PFSK-1 (cell line): ENCODE results near the gene MEGF11.

Experiments used
- FOXP2 ChIP-seq: optimal IDR thresholded peaks from 2 replicates; pipeline ENCODE3; 2011; ENCODE audit warnings: borderline replicate concordance, control low read depth, inconsistent platforms; ENCODE audit not compliant: insufficient read depth; ENCODE audit errors: extremely low read length, extremely low read depth
- POLR2AphosphoS5 ChIP-seq: IDR thresholded peaks from 2 replicates; pipeline ENCODE4 v1.6.1; 2012; ENCODE audit warnings: low read depth, mild to moderate bottlenecking, control low read depth, low read length, moderate library complexity
- SIN3A ChIP-seq: IDR thresholded peaks from 2 replicates; pipeline ENCODE4 v1.6.1; 2012; ENCODE audit warnings: mild to moderate bottlenecking, low read length, moderate library complexity, borderline replicate concordance; ENCODE audit not compliant: insufficient read depth
- TAF1 ChIP-seq: IDR thresholded peaks from 2 replicates; pipeline ENCODE4 v1.6.1; 2012; ENCODE audit warnings: low read length, control low read depth, borderline replicate concordance; ENCODE audit not compliant: insufficient read depth
- TF ChIP-seq, protein P1 (sequence below), 2 experiments: IDR thresholded peaks; 2 replicates each; pipeline versions ENCODE4 v1.6.1 to v1.8.0; 2011 to 2012; ENCODE audit warnings: low read depth in 2 of 2, low read length in 2 of 2, control low read depth in 1 of 2, inconsistent platforms in 1 of 2, mild to moderate bottlenecking in 1 of 2, moderate library complexity in 1 of 2; ENCODE audit not compliant: insufficient read depth in 1 of 2

MEGF11 gene

DNA sequence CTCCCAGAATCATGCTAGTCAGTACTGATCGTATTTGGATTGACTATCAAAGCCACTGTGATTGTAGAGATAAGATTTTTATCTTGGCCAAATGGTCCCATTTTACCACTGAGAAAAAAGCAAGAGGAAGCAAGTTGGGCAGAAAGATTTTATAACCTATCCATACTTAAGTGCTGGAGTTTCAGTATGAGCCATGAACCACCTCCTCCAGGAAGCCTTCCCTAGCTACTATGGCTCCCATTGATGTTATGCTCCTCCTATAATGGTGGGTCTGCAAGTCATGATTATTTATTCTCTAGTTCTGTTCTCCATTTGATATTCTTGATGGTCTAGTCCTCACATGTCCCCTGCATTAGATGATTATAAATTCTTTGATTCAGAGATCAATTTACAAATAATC is 6.6 kb downstream of the MEGF11 start:
- TF ChIP-seq TAF1 (no peak), POLR2AphosphoS5 (no peak), SIN3A (no peak), FOXP2 (no peak)
- TF ChIP-seq, protein P1, sequence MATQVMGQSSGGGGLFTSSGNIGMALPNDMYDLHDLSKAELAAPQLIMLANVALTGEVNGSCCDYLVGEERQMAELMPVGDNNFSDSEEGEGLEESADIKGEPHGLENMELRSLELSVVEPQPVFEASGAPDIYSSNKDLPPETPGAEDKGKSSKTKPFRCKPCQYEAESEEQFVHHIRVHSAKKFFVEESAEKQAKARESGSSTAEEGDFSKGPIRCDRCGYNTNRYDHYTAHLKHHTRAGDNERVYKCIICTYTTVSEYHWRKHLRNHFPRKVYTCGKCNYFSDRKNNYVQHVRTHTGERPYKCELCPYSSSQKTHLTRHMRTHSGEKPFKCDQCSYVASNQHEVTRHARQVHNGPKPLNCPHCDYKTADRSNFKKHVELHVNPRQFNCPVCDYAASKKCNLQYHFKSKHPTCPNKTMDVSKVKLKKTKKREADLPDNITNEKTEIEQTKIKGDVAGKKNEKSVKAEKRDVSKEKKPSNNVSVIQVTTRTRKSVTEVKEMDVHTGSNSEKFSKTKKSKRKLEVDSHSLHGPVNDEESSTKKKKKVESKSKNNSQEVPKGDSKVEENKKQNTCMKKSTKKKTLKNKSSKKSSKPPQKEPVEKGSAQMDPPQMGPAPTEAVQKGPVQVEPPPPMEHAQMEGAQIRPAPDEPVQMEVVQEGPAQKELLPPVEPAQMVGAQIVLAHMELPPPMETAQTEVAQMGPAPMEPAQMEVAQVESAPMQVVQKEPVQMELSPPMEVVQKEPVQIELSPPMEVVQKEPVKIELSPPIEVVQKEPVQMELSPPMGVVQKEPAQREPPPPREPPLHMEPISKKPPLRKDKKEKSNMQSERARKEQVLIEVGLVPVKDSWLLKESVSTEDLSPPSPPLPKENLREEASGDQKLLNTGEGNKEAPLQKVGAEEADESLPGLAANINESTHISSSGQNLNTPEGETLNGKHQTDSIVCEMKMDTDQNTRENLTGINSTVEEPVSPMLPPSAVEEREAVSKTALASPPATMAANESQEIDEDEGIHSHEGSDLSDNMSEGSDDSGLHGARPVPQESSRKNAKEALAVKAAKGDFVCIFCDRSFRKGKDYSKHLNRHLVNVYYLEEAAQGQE (IDR thresholded peaks at IDR 0.05; ENCODE audit: insufficient read depth in 1 of 2, low read depth in 2 of 2, low read length in 2 of 2), result no peak

DNA sequence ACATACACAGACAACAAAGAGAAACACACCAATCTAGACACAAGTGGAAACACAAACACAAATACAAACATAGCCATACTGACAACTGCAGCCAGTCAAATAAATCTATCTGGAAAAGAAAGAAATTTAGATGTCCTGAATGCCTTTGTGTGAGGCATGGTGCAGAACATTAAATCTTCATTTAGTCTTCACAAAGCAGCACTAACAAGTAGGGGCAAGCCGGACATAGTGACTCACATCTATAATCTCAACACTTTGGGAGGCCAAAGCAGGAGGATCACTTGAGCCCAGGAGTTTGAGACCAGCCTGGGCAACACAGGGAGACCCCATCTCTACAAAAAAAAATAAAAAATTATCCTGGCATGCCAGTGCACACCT is 11.7 kb downstream of the MEGF11 start:
- TF ChIP-seq TAF1, result no peak
- no peak for TF ChIP-seq SIN3A
- TF ChIP-seq, protein P1 (IDR thresholded peaks at IDR 0.05; ENCODE audit: insufficient read depth in 1 of 2, low read depth in 2 of 2, low read length in 2 of 2), result no peak
- no peak for TF ChIP-seq FOXP2
- TF ChIP-seq POLR2AphosphoS5, result no peak

DNA sequence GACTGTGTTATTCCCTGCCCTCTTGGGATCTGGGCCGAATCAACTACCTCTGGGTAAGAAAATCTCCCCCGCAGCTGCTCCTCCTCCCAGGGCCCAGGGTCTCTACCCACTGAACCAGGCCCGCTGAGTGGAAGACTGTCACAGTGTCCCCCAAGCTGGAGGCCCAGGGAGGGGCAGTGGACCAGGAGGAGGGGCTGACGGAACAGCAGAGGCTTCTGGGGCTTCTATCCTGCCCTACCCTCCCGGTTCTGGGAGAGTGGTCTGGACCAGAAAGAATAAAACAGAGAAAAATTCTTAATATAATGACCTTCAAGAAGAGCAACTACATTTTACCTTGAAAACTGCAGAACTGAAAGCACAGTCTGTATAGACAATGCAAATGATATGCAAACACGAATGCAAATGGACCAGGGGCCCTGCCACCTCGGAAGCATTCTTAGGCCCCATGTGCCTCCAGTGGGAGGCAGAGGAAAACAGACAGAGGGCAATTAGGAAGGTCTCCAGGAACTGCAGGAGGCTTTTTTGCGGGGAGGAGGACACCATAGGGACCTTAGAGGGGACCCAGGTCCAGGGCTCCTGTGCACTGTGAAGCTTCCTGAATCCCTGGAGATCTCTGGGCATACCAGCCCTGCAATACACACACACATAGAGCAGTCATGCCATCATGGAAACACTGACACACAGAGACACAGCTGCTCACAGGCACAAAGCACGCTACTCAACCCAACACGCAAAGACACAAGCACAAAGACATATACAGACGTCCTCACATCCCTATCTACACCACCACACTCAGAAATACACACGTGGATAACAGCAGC is 12.3 kb downstream of the MEGF11 start:
- TF ChIP-seq, protein P1 (IDR thresholded peaks at IDR 0.05; ENCODE audit: insufficient read depth in 1 of 2, low read depth in 2 of 2, low read length in 2 of 2), result no peak
- TF ChIP-seq FOXP2, result no peak
- no peak for TF ChIP-seq SIN3A
- no peak for TF ChIP-seq TAF1
- no peak for TF ChIP-seq POLR2AphosphoS5

DNA sequence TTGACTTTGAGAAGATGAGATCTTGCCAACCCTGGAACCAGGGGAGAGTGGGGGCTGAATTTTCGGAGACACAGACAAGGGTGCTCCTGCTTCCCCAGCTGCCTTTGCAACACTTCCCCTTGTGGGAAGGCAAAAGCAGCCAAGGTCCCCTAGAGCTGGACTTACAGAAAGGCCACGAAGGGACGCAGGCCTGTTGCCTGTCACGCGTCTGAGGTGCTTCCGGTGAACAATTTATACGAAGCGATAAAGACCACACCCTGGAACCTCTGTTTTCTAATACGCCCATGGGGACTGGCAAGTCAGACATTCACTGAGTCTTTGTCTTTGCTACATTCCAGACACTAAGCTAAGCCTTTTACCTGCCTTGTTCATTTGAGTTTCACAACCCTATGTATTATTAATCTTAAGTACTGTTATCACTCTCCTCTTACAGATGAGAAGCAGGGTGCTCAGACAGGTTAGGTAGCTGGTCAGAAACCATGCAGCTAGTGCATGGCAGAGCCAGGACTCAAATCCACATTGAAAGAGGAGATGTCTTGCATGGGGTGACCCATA is 13.2 kb downstream of the MEGF11 start:
- TF ChIP-seq TAF1 (no peak), POLR2AphosphoS5 (no peak), SIN3A (no peak), FOXP2 (no peak)
- TF ChIP-seq, protein P1 (IDR thresholded peaks at IDR 0.05; ENCODE audit: insufficient read depth in 1 of 2, low read depth in 2 of 2, low read length in 2 of 2), result no peak
